Right lobe of liver (tissue), 6 donors: ENCODE results near the gene TOMM20. TPM values are rescaled to one million over a fixed set of nuclear protein-coding genes. Genes with fewer than 3 reads are reported as not detected.

ENCODE experiments used
- ATAC-seq, 4 donors: fragments of 200-7000 bp; cut with Tn5 transposase; one replicate each; pipeline ENCODE4 v1.9.1; 2020; ENCODE audit warnings: mild to moderate bottlenecking in 4 of 4, moderate library complexity in 4 of 4
- DNase-seq, 3 donors: peaks; one replicate each; pipeline ENCODE4 v3.0.0-alpha.2; 2020
- H3K27ac ChIP-seq, 3 donors: fragments of 200-600 bp; one replicate each; pipeline ENCODE4 v1.8.0; 2022
- H3K27me3 ChIP-seq, 2 donors: fragments of 200-600 bp; one replicate each; pipeline ENCODE4 v1.8.0; 2022
- H3K36me3 ChIP-seq, 4 donors: fragments of 200-600 bp; sonication (generic) in 1 of 4; one replicate each; pipeline versions ENCODE4 v1.5.1 to v1.8.0; 2017 to 2022; ENCODE audit warnings: control low read depth in 1 of 4
- H3K4me1 ChIP-seq, 4 donors: fragments of 200-600 bp; sonication (generic) in 1 of 4; one replicate each; pipeline versions ENCODE4 v1.5.1 to v1.8.0; 2017 to 2022; ENCODE audit warnings: control low read depth in 1 of 4
- H3K4me3 ChIP-seq, 3 donors: fragments of 200-600 bp; one replicate each; pipeline ENCODE4 v1.8.0; 2022
- H3K9me3 ChIP-seq, 4 donors: fragments of 200-600 bp; sonication (generic) in 1 of 4; one replicate each; pipeline versions ENCODE4 v1.5.1 to v1.8.0; 2017 to 2022; ENCODE audit warnings: control low read depth in 1 of 4
- POLR2A ChIP-seq: fragments of 450-650 bp; IDR thresholded peaks from one replicate; pipeline ENCODE4 v1.6.1; 2017; ENCODE audit warnings: antibody characterized with exemption, mild to moderate bottlenecking
- WGBS: methylation state at CpG from one replicate; pipeline ENCODE4 v1.1.6; 2018; ENCODE audit warnings: low coverage, low lambda C conversion rate; ENCODE audit not compliant: insufficient coverage; ENCODE audit errors: missing lambda C conversion rate; 5-methylcytosine and 5-hydroxymethylcytosine counted together
- intact Hi-C, 2 donors: fragments of 100-400 bp; cut with DNase I; formaldehyde crosslinking; loops; one replicate each; pipeline versions ENCODE4 v1.11.2 to v1.14.1; 2022
- total RNA-seq, 6 experiments: library from RNA; depleted of rRNA in 2 of 6; stranded (reverse); fragments of >200 nt in 2 of 6; fragmentation: NEBNext Ultra II Directional in 3 of 6; extraction: Animal tissue kit (Norgen Biotek cat#: 25700) in 3 of 6; gene quantifications; one replicate each; pipeline versions ENCODE4 v1.1.0 to v1.2.4, GENCODE V29; 2016 to 2023
- TF ChIP-seq, protein P1 (sequence below), 4 donors: fragments of 200-600 bp in 3 of 4; fragments of 450-650 bp in 1 of 4; IDR thresholded peaks; one replicate each; pipeline versions ENCODE4 v1.5.1 to v1.8.0; 2016 to 2022; ENCODE audit warnings: antibody characterized with exemption in 4 of 4, mild to moderate bottlenecking in 2 of 4
- donor health status: DM: no; HTN: yes; CAD: no.
- donor health status: DM: no; HTN: no; CAD: no.
- donor health status: DM: no; HTN: no; CAD: no.
- donor health status: DM: no; HTN: yes; CAD: no.
- donor health status: DM: no; HTN: yes; CAD: no.

Gene TOMM20
- total RNA-seq, 6 experiments from 2014 or later = 33.0 to 59.2 (median 42.7) TPM

GRCh38 chr1:235068158-235069121 lies 60.2 kb downstream of the TOMM20 start:
- peaks cover 0 to 43% (median 8%) of the 10 kb centered on the region in 4 donors for H3K4me1 ChIP-seq
- intact Hi-C loops = no loop called here
- peak overlapping the region; percentile 46 to 61 (median 49) for H3K4me3 ChIP-seq
- peak; percentile 35 to 71 (median 56) for ATAC-seq
- peak overlapping the region; percentile 94 to 99 (median 98) for H3K27ac ChIP-seq
- DNase-seq = peak; percentile 47 to 79 (median 78)
- H3K9me3 ChIP-seq = no peaks in the 10 kb centered on the region
- WGBS = 22% methylated on average over 19 of the region's 19 CpGs
- peak; percentile 69 for TF ChIP-seq POLR2A
- TF ChIP-seq, protein P1, sequence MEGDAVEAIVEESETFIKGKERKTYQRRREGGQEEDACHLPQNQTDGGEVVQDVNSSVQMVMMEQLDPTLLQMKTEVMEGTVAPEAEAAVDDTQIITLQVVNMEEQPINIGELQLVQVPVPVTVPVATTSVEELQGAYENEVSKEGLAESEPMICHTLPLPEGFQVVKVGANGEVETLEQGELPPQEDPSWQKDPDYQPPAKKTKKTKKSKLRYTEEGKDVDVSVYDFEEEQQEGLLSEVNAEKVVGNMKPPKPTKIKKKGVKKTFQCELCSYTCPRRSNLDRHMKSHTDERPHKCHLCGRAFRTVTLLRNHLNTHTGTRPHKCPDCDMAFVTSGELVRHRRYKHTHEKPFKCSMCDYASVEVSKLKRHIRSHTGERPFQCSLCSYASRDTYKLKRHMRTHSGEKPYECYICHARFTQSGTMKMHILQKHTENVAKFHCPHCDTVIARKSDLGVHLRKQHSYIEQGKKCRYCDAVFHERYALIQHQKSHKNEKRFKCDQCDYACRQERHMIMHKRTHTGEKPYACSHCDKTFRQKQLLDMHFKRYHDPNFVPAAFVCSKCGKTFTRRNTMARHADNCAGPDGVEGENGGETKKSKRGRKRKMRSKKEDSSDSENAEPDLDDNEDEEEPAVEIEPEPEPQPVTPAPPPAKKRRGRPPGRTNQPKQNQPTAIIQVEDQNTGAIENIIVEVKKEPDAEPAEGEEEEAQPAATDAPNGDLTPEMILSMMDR (IDR thresholded peaks at IDR 0.05) = no peak
- H3K36me3 ChIP-seq = peaks cover 0 to 12% (median 0%) of the 10 kb centered on the region in 4 donors
- no peaks in the 10 kb centered on the region for H3K27me3 ChIP-seq

- 2% methylated on average over 9 of the region's 12 CpGs for WGBS
- H3K9me3 ChIP-seq = no peaks in the 10 kb centered on the region
- intact Hi-C loops = no loop called here
- TF ChIP-seq, protein P1 (IDR thresholded peaks at IDR 0.05) = no peak
- peak; percentile 54 for TF ChIP-seq POLR2A
- ATAC-seq (peak; percentile 38 to 58 (median 51)), DNase-seq (peak; percentile 76 to 88 (median 84))
- no peaks in the 10 kb centered on the region for H3K27me3 ChIP-seq
- H3K4me3 ChIP-seq = peak overlapping the region; percentile 46 to 61 (median 49)
- peak overlapping the region; percentile 94 to 99 (median 98) for H3K27ac ChIP-seq
- peaks cover 0 to 12% (median 0%) of the 10 kb centered on the region in 4 donors for H3K36me3 ChIP-seq
- peaks cover 0 to 44% (median 9%) of the 10 kb centered on the region in 4 donors for H3K4me1 ChIP-seq
These were observed 61.1 kb downstream of the TOMM20 start for GRCh38 chr1:235067396-235068157.

DNA sequence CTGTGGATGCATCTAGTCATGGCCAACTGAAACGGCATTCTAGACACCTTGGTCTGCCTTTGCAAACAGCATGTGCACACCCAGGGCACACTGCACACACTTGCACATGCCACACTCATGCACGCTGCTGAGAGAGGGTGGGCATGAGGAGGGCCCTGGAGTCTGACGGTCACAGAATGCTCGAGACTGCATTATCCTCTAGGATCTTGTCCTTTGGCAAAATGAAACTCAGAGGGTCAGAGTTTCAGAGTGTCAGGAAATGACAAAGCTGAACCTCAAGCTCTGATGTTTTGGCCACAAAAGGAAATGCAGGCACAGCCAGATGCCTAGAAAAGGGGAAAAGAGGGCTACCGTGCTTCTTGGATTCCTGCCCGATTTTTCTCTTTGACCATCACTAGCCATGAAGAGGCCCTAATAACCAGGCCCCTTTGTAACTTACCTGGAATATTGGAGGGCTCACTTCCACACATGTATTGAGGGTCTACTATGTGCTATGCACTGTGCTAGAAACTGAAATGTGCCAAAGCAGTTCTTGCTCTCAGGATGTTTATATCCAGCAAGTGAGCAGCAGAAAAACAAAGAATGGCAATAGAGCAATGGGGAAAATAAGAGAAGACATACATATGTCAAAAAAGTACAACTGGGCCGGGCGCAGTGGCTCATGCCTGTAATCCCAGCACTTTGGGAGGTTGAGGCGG lies 65.4 kb downstream of the TOMM20 start:
- TF ChIP-seq, protein P1 (IDR thresholded peaks at IDR 0.05) = no peak
- peak; percentile 12 for TF ChIP-seq POLR2A
- H3K4me3 ChIP-seq = no peak overlapping the region
- intact Hi-C loops = no loop called here
- ATAC-seq (peak; percentile 1 to 37 (median 5)), DNase-seq (no peak)
- H3K27me3 ChIP-seq = no peaks in the 10 kb centered on the region
- peaks cover 0 to 45% (median 15%) of the 10 kb centered on the region in 4 donors for H3K4me1 ChIP-seq
- no peaks in the 10 kb centered on the region for H3K9me3 ChIP-seq
- peaks cover 0 to 12% (median 0%) of the 10 kb centered on the region in 4 donors for H3K36me3 ChIP-seq
- H3K27ac ChIP-seq = peak overlapping the region; percentile 83 to 98 (median 90)
- WGBS = 31% methylated on average over 7 of the region's 9 CpGs
